A204.1 (cell line): ENCODE measurements around the gene NABP2.

Experiments
- FAIRE-seq: peaks from 2 replicates; lab custom pipeline; 2012; peaks lifted over from hg19 to GRCh38; lab: Jason Lieb, UNC

NABP2 gene

GRCh38 chr12:56213878-56214277 is 10.3 kb upstream of the NABP2 start:
- FAIRE-seq, result no peak

DNA sequence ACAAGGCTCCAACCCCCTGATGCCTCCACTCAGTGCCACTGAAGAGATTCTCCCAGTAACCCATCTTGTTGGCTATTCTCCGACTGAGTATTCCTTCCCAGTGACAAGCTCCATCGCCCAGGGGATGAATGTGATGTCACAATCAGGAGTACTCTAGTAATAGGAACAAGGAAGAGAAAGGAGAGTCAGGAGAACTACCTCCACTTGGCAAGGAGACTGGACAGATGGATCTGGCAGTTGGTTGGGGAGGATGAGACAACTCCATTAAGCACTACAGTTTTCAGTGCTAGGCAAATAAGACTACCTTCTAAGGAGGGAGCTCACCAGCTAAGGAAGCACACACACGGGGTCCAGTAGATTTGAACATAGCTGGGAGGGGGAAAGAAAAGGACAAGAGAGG is 7.7 kb upstream of the NABP2 start:
- FAIRE-seq, result no peak

GRCh38 chr12:56219840-56220239 is 4.3 kb upstream of the NABP2 start:
- FAIRE-seq, result no peak

GRCh38 chr12:56220611-56221231 is 3.4 kb upstream of the NABP2 start:
- no peak for FAIRE-seq

GRCh38 chr12:56221232-56221756 is 2.8 kb upstream of the NABP2 start:
- no peak for FAIRE-seq

DNA sequence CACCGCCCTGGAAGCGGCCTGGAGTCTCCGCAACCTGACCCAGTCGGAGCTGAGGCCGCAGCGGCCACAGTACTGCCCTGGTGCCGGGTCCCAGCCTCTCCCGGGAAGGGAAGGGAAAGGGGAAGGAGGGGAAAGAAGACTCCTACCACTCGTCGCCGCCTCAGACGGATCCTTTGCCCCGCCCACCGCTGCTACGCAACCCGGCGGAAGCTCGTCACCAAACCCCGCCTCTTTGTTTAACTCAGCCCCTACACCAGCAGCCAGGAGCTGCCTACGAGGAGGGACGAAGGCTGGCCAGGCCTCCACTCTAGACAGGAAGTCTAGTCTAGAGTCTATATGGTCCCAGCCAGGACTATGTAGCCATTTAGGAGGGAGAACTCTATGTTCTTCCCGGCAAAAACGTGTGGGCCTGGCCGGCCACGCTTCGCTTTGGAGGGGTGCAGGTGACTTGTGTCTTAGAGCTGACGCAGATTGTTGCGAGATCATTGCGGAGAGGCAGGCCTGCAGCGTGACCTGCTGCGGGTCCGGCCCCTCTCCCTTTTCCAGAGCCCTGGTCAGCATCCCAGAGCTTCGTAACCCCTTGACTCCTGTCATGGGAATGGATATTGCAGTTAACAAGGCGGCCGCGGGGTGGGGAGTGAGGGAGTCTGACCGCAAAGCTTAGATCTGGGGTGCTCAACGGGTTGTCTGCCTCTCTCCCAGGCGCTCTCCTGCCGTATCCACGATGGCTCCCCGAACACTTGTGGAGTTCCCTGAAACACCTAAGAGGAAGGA is 2.2 kb upstream of the NABP2 start, which contains the start of gene RNF41:
RNF41 (minus strand) TSS at position 166 of the 774 bp plus-strand sequence. CDS start 7,875 bp downstream, outside the sequence.
- FAIRE-seq, result peak; percentile 97

- FAIRE-seq, result no peak
These were observed 1.6 kb upstream of the NABP2 start for GRCh38 chr12:56222531-56222895.

DNA sequence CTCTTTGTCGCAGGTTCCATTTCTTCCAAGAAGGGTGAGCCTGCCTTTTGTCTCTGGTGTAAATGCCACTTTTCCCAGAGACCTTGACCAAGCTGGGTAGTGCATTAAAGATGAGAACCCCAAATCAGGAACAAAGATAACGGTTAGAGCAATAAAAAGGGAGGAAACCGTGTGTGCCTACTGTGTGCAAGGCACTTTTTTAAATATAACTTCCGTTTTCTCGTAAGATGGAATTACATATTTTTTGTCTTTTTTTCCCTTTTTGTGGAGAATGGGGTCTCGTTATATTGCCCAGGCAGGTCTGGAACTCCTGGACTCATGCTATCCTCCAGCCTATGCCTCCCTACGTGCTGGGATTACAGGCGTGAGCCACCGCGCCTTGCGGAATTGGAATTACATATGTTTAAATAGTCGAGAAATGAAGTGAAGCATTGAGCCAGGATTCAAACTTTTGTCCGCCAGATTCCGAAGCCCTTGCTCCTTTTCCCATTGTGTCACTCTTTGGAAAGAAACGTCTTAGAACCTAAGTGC is 506 bp upstream of the NABP2 start:
- no peak for FAIRE-seq

DNA sequence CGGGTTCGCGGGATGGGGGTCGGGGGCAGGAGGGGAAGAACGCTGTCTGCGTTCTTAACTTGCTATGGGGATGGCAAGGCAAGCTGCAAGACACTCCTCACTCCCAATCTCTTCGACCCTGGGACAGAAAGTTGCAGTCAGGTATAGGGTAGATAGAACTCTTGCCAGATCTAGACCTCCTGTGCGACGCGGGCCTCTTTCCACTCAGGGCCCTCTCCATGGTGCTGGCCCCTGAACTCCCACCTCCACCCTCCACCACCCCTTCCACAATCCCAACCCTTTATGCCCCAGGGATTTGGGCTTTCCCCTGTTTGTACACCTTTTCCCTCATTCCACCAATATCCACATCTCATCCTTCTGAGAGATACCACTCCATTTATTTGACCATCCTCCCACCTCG is 812 bp downstream of the NABP2 start:
- no peak for FAIRE-seq

GRCh38 chr12:56229082-56229481 is 4.9 kb downstream of the NABP2 start:
- no peak for FAIRE-seq

DNA sequence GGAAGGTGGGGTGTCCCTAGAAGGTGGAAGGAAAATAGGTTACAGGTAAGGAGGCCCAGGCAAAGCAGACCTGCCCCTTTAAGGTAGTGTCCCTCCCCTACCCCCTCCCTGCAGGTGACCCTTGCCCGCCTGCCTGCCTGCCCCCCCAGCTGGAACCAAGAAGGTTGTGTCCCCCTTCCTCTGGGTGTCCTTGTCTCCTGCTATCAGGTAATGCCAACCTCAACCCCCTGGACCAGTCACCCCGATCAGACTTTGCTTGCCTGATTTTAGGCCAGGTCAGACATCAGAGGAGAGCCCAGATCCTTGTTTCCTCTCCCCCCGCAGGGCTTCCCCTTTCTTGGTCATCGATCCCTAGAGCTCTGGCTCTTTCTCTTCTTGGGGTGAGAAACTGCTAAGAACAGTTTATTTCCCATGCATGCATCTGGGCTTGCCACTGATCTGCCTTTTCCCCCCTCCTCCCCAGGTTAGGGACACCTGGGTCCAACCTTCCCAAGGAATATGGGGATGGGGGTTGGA is 5.8 kb downstream of the NABP2 start, which contains the start of gene SLC39A5:
SLC39A5 (plus strand) TSS at position 136 of the 516 bp plus-strand sequence. CDS start 1,224 bp downstream, outside the sequence.
- FAIRE-seq, result no peak

GRCh38 chr12:56230432-56231183 is 6.5 kb downstream of the NABP2 start:
- FAIRE-seq, result no peak

- FAIRE-seq, result no peak
These were observed 7.0 kb downstream of the NABP2 start for GRCh38 chr12:56231184-56231582.

DNA sequence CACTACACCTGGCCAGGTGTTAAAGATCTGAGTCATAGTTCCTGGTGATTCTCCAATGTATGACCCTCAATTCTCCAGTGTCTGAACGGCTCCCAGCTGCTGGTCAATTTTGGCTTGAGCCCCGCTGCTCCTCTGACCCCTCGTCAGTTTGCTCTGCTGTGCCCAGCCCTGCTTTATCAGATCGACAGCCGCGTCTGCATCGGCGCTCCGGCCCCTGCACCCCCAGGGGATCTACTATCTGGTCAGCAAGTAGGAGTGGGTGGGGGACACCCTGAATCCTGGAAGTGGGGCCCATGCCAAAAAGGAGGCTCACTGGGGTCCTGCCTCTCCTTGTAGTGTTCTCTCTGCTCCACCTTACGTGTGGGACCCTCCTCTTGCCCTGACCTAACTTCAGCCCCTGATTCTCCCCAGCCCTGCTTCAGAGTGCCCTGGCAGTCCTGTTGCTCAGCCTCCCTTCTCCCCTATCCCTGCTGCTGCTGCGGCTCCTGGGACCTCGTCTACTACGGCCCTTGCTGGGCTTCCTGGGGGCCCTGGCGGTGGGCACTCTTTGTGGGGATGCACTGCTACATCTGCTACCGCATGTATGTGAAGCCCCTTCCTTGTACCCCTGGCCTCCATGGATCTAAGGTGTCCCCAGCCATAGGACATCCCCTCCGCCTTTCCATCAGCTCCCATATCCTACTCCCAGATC is 10.7 kb downstream of the NABP2 start:
- FAIRE-seq, result no peak

DNA sequence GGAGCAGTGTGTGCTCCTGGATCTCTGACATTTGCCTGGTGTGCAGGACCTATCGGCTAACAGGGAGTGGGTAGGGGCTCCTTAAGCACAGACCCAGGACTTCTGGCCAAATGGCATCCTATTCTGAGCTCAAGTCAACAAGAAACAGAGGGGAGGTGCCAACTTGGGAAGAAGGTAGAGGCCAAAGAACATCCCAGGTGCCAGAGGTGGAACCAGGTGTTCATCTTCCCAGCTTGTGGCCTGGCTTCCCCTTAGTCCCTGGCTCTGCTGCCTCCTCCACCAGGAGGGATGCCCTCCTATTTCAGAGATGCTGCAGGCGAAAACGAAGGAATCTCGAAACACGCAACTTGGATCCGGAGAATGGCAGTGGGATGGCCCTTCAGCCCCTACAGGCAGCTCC is 11.9 kb downstream of the NABP2 start:
- no peak for FAIRE-seq

DNA sequence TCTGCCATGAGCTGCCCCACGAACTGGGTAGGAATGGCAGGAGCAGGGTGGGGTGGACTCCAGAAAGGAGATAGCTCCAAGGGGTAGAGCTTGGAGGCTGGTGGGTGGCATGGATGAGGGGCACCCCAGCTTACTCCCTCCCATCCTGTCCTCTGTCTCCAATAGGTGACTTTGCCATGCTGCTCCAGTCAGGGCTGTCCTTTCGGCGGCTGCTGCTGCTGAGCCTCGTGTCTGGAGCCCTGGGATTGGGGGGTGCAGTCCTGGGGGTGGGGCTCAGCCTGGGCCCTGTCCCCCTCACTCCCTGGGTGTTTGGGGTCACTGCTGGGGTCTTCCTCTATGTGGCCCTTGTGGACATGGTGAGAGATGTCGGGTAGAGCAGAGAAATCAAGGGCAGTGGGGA is 12.8 kb downstream of the NABP2 start:
- no peak for FAIRE-seq

GRCh38 chr12:56237552-56237951 is 13.4 kb downstream of the NABP2 start:
- no peak for FAIRE-seq

DNA sequence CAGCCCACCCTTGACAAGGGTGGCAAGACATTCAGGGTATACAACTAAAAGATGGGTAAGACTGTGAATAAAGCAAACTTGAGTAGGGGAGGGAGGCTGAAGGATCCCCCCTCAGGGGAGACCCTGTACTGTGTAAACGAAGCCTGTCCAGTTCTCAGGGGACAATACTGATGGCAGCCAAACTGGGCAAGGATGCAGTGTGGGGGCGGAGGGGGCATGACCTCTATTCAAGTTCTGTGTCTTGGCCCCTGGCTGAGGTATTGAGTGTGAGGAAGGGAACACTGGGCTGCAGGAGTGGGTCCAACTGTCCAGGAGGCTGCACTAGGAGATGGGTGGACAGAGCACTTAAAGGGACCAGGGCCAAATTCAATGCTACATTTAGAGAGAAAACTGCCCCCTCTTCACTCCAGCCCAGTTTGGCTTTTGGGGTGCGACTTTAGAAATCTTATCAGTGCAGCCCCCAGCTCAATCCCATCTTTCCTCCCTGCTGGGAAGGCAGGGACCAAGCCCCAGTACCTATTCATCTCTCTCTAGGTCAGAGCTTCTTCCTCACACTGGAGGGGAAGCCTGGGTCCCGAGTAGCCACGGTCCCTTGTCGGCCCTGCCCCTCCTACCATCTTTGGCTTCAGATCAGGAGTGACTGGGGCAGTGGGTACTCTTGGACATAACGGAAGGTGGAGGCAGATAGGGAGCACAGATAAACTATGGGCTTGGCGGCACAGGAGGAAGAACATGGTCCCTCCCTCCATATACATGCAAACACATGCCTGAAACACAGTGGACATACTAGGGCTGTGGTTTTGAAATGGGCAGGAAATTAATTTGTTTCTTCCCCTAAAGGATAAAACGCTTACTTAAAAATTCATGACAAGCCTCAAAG is 17.5 kb downstream of the NABP2 start:
- no peak for FAIRE-seq

- FAIRE-seq, result no peak
These were observed 18.8 kb downstream of the NABP2 start for GRCh38 chr12:56242986-56243385.

DNA sequence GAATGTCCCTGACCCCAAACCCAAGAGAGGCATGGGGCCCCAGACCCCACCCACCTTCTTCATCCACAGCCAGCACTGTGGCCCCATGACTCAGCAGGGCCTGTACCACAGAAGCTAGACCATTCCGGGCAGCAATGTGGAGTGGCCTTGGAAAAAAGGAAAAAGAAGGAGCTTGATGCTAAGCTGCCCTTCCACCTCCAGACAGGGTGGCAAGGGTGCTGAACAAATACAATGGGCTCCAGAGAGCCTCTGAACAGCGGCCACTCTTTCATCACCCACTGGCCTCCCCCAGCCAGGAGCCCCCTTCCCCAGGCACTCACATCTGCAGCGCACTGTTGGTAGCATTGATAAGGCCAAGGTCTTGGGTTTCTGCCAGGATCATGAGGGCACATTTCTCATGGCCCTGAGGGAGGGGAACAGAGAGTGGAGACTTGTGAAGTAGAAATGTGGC is 19.6 kb downstream of the NABP2 start:
- no peak for FAIRE-seq

- FAIRE-seq, result no peak
These were observed 20.4 kb downstream of the NABP2 start for GRCh38 chr12:56244494-56244893.
